Measurements from ENCODE around the gene SMS. TPM values are rescaled to one million over a fixed set of nuclear protein-coding genes. Genes with fewer than 3 reads are reported as not detected.

The SMS gene
- total RNA-seq, 4 donors from 2014 or later: 6.4 to 84.3 (median 37.8) TPM

DNA sequence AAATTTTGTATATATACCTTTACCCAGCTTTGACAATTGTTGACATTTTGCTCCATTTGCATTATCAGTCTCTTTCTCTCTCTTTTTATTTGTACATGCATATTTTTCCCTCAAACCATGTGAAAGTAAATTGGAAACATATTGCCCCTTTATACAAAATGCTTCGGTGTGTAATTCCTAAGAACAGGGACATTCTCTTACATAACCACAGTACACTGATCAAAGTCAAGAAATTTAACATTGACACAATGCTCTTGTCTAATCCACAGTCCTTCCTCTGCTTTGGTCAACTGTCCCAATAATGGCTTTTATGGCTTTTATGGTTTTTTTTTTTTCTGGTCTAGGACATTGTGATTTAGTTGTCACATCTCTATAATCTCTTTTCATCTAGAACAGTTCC is 9.5 kb upstream of the SMS start:
- Histone ChIP-seq H3K27ac (no peak overlapping the region), H3K27me3 (no peaks in the 10 kb centered on the region), H3K9me3 (no peaks in the 10 kb centered on the region), H3K36me3 (no peaks in the 10 kb centered on the region), H3K4me1 (no peaks in the 10 kb centered on the region), H3K4me3 (no peak overlapping the region)
- no peak for DNase-seq
- TF ChIP-seq CTCF (IDR thresholded peaks at IDR 0.05): no peak
- no peak for TF ChIP-seq POLR2A (IDR thresholded peaks at IDR 0.05)
- intact Hi-C loops (cut with DNase I; ENCODE audit: low total_unique reads): no loop called here

DNA sequence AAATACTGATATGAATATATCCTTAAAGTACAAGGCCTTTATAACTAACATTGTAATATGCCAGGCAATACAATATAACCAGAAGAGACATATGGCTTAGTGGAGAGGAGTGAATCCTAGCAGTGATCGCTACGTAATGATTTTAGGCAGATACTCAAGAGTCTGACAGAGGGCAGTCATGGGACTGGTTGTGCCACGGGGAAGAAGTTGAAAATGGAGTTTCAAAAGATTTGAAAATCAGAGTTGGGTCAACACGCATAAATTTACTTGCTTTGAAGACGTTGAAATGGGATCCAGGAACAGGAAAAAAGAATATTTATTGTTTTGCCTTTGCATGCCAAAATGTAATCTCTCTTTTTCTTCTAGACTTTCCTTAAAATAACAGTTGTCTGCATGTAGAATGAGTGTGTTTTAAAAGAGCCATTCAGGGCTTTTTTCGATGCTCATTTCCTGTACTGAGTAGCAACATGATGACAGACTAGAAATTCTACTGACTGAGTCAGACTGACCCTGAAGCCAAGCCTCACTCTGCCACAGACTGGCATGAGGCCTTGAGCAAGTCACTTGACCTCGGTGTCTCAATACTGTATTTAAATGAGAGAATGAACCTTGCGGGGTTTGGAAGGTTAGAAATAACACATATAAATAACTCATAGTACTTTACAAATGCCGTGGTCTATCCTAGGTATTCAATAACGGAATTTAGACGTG is 8.1 kb upstream of the SMS start:
- no peak for TF ChIP-seq POLR2A (IDR thresholded peaks at IDR 0.05)
- TF ChIP-seq CTCF (IDR thresholded peaks at IDR 0.05): no peak
- Histone ChIP-seq H3K4me1 (no peaks in the 10 kb centered on the region), H3K4me3 (no peak overlapping the region), H3K9me3 (no peaks in the 10 kb centered on the region), H3K27ac (peak overlapping the region in 1 of 2 donors; percentile 28), H3K36me3 (no peaks in the 10 kb centered on the region), H3K27me3 (no peaks in the 10 kb centered on the region)
- no peak for DNase-seq
- intact Hi-C loops (cut with DNase I; ENCODE audit: low total_unique reads): no loop called here

- no peaks in the 10 kb centered on the region for H3K36me3 ChIP-seq
- no peak overlapping the region for H3K4me3 ChIP-seq
- no peaks in the 10 kb centered on the region for H3K9me3 ChIP-seq
- H3K27me3 ChIP-seq: no peaks in the 10 kb centered on the region
- DNase-seq: no peak
- no peaks in the 10 kb centered on the region for H3K4me1 ChIP-seq
- intact Hi-C loops (cut with DNase I; ENCODE audit: low total_unique reads): no loop called here
- H3K27ac ChIP-seq: no peak overlapping the region
- TF ChIP-seq POLR2A (IDR thresholded peaks at IDR 0.05): no peak
- no peak for TF ChIP-seq CTCF (IDR thresholded peaks at IDR 0.05)
Observed at GRCh38 chrX:21933077-21933476, 7.4 kb upstream of the SMS start.

- no peaks in the 10 kb centered on the region for H3K4me1 ChIP-seq
- TF ChIP-seq CTCF (IDR thresholded peaks at IDR 0.05) (no peak), POLR2A (IDR thresholded peaks at IDR 0.05) (no peak)
- no peak for DNase-seq
- H3K36me3 ChIP-seq: no peaks in the 10 kb centered on the region
- no peak overlapping the region for H3K27ac ChIP-seq
- no peaks in the 10 kb centered on the region for H3K27me3 ChIP-seq
- intact Hi-C loops (cut with DNase I; ENCODE audit: low total_unique reads): no loop called here
- no peaks in the 10 kb centered on the region for H3K9me3 ChIP-seq
- H3K4me3 ChIP-seq: no peak overlapping the region
Observed at GRCh38 chrX:21934414-21934813, 6.1 kb upstream of the SMS start.

- Histone ChIP-seq H3K4me3 (peak overlapping the region; percentile 31 to 58), H3K27ac (peak overlapping the region; percentile 73 to 81), H3K4me1 (no peaks in the 10 kb centered on the region), H3K36me3 (no peaks in the 10 kb centered on the region), H3K9me3 (no peaks in the 10 kb centered on the region), H3K27me3 (no peaks in the 10 kb centered on the region)
- TF ChIP-seq POLR2A (IDR thresholded peaks at IDR 0.05): no peak
- no peak for TF ChIP-seq CTCF (IDR thresholded peaks at IDR 0.05)
- DNase-seq: no peak
- intact Hi-C loops (cut with DNase I; ENCODE audit: low total_unique reads): no loop called here
Observed at GRCh38 chrX:21939906-21940305, 603 bp upstream of the SMS start.

Measured in uterus (tissue), 4 donors.